ENCODE data around the gene CEPT1. TPM values are rescaled to one million over a fixed set of nuclear protein-coding genes. Genes with fewer than 3 reads are reported as not detected.
"Not testable (repeated sequence)": the region's sequence is repeated elsewhere in the genome, so short reads cannot be mapped to it uniquely, and the experiment has no call there.

Gene CEPT1
- total and polyA plus RNA-seq, 4 donors = 13.2 to 41.3 (median 19.1) TPM

DNA sequence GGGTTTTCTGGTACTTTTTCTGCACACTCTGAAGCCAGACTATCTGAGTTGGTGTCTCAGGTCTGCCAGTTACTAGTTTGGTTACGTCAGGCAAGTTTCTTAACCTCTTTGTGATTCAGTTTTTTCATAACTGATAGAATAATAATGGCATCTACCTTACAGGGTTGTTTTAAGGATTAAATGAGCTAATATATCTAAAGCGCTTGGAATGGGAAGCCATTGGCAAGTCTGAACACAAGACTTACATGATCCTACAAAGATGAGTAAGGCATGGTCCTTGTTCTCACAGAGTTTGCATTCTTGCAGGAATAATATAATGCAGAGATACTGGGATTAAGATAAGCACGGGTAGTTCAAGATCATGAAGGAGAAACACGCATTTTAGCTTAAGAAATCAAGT, 69.6 kb downstream of the CEPT1 start:
- Histone ChIP-seq H3K4me1 (ENCODE audit: control insufficient read depth in 1 of 2, insufficient read depth in 2 of 2, low read length in 2 of 2) (no peaks in the 10 kb centered on the region), H3K36me3 (ENCODE audit: control insufficient read depth in 1 of 2, insufficient read depth in 2 of 2, low read length in 1 of 2) (no peaks in the 10 kb centered on the region), H3K4me3 (ENCODE audit: low read length in 2 of 2) (no peak overlapping the region), H3K27ac (ENCODE audit: low read depth in 1 of 2, low read length in 2 of 2) (no peak overlapping the region), H3K9me3 (ENCODE audit: control insufficient read depth, low read length) (no peaks in the 10 kb centered on the region), H3K27me3 (ENCODE audit: control insufficient read depth in 1 of 2, insufficient read depth in 2 of 2, low read length in 1 of 2) (no peaks in the 10 kb centered on the region)
- 65 to 85% methylated on average over 4 of the region's 4 CpGs for WGBS, 2 donors
- intact Hi-C loops (cut with DNase I) = no loop called here
- ATAC-seq (ENCODE audit: low FRiP score) = no peak
- no peak for DNase-seq

DNA sequence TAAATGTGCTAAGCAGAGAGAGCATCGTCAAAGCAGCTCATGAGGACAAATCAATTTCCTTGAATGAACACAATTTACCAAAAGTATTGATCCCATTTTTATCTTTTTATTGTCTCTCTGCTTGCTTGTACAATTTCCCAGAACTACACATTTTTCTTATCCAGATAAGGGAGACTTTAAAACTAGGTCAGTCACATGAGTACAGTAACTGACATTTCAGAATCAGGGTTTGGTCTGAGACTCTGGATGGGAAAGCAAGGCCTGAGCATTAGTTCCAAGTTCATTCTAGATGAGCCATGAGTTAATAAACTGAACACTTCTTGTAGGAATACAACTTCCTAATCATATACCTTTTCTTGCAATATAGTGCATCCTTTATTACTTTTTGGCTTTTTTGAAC, 71.9 kb downstream of the CEPT1 start:
- Histone ChIP-seq H3K9me3 (ENCODE audit: control insufficient read depth, low read length) (no peaks in the 10 kb centered on the region), H3K4me1 (ENCODE audit: control insufficient read depth in 1 of 2, insufficient read depth in 2 of 2, low read length in 2 of 2) (no peaks in the 10 kb centered on the region), H3K4me3 (ENCODE audit: low read length in 2 of 2) (no peak overlapping the region), H3K27ac (ENCODE audit: low read depth in 1 of 2, low read length in 2 of 2) (no peak overlapping the region), H3K27me3 (ENCODE audit: control insufficient read depth in 1 of 2, insufficient read depth in 2 of 2, low read length in 1 of 2) (no peaks in the 10 kb centered on the region), H3K36me3 (ENCODE audit: control insufficient read depth in 1 of 2, insufficient read depth in 2 of 2, low read length in 1 of 2) (no peaks in the 10 kb centered on the region)
- intact Hi-C loops (cut with DNase I) = no loop called here
- no peak for ATAC-seq (ENCODE audit: low FRiP score)
- DNase-seq = no peak
- 92 to 95% methylated on average over 1 of the region's 1 CpG for WGBS, 2 donors

DNA sequence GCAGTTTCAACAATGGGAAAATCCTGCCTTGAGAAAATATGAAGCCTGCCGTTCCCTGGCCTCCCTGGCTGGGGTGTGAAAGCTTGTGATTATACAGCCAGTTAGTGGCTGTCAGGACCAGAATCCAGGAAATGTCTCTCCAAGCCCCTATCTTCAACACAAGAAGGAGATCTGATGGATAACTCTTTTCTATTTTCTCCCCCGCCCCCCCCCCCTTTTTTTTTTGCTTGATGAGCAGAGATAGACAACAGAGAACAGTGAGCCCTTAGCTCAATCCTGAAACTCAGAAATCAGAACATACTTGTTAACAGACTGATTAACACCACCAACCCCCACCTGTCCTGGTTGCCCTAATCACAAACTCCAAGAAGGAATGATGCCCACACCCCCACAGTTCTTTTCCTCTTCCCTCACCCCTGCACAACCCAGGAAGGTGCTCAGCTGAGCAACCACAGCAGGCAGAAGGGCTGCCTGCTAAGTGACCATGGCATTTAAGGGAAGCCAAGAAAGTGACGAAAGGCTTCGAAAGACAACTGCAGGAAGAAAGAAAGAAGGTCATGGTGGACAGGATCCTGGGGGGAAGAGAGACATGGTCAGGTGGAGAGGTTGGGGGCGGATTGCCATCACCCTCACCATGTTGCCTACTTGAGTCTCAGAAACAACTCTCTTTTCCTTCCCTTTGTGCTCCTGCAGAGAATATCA, 72.8 kb downstream of the CEPT1 start:
- no peak overlapping the region for H3K27ac ChIP-seq (ENCODE audit: low read depth in 1 of 2, low read length in 2 of 2)
- no peaks in the 10 kb centered on the region for H3K4me1 ChIP-seq (ENCODE audit: control insufficient read depth in 1 of 2, insufficient read depth in 2 of 2, low read length in 2 of 2)
- no peak for ATAC-seq (ENCODE audit: low FRiP score)
- WGBS, 2 donors = 75 to 78% methylated on average over 5 of the region's 5 CpGs
- H3K27me3 ChIP-seq (ENCODE audit: control insufficient read depth in 1 of 2, insufficient read depth in 2 of 2, low read length in 1 of 2) = no peaks in the 10 kb centered on the region
- no peak overlapping the region for H3K4me3 ChIP-seq (ENCODE audit: low read length in 2 of 2)
- no peak for DNase-seq
- intact Hi-C loops (cut with DNase I) = no loop called here
- no peaks in the 10 kb centered on the region for H3K36me3 ChIP-seq (ENCODE audit: control insufficient read depth in 1 of 2, insufficient read depth in 2 of 2, low read length in 1 of 2)
- no peaks in the 10 kb centered on the region for H3K9me3 ChIP-seq (ENCODE audit: control insufficient read depth, low read length)

DNA sequence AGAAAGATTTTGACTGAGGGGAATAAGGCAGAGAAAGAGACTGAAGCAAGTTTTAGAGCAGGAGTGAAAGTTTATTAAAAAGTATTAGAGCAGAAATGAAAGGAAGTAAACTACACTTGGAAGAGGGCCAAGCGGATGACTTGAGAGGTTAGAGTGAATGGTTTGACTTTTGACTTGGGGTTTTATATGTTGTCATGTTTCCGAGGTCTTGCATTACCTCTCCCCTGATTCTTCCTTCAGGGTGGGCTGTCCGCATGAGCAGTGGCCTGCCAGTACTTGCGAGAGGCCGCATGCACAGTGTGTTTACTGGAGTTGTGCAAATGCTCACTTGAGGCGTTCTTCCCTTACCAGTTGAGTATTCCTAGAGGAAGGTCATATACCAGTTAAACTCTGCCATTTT, 73.4 kb downstream of the CEPT1 start:
- intact Hi-C loops (cut with DNase I) = no loop called here
- WGBS, 2 donors = 89 to 91% methylated on average over 6 of the region's 6 CpGs
- Histone ChIP-seq H3K27ac (ENCODE audit: low read depth in 1 of 2, low read length in 2 of 2) (no peak overlapping the region), H3K4me1 (ENCODE audit: control insufficient read depth in 1 of 2, insufficient read depth in 2 of 2, low read length in 2 of 2) (no peaks in the 10 kb centered on the region), H3K27me3 (ENCODE audit: control insufficient read depth in 1 of 2, insufficient read depth in 2 of 2, low read length in 1 of 2) (no peaks in the 10 kb centered on the region), H3K9me3 (ENCODE audit: control insufficient read depth, low read length) (no peaks in the 10 kb centered on the region), H3K4me3 (ENCODE audit: low read length in 2 of 2) (no peak overlapping the region), H3K36me3 (ENCODE audit: control insufficient read depth in 1 of 2, insufficient read depth in 2 of 2, low read length in 1 of 2) (no peaks in the 10 kb centered on the region)
- DNase-seq (no peak), ATAC-seq (ENCODE audit: low FRiP score) (no peak)

DNA sequence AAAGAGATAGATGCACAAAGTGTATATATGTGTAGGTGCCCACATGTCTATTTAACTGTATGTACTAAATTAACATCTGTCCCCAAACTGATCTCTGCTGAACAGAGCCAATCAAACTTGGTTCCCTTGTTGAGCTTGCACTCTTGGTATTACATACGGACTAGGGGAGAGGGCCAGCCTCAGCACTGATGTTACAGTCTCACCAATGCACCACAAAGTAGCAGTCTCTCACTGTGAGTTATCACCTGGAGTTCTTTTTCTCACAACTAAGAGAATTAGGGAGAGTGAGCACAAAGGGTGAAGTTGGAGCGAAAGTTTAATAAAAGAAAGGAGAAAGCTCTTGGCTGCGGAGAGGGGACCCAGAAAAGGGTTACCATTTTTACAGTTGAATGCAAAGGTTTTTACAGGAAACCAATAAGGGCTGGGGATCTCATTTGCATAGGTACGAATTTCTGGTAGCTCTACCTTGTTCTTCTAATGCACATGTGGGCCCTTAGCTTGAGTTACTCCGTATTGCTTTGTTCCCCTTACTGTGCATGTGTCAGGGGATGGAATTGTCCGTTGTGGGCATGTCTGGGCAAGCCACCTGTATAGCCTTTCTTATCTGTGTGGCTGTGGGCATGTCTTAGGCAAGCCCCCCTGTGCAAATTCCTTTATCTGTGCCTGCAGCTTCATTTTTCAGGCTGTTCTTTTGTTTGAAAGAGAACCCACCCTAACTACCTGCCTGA, 74.2 kb downstream of the CEPT1 start:
- no peak overlapping the region for H3K27ac ChIP-seq (ENCODE audit: low read depth in 1 of 2, low read length in 2 of 2)
- no peaks in the 10 kb centered on the region for H3K4me1 ChIP-seq (ENCODE audit: control insufficient read depth in 1 of 2, insufficient read depth in 2 of 2, low read length in 2 of 2)

DNA sequence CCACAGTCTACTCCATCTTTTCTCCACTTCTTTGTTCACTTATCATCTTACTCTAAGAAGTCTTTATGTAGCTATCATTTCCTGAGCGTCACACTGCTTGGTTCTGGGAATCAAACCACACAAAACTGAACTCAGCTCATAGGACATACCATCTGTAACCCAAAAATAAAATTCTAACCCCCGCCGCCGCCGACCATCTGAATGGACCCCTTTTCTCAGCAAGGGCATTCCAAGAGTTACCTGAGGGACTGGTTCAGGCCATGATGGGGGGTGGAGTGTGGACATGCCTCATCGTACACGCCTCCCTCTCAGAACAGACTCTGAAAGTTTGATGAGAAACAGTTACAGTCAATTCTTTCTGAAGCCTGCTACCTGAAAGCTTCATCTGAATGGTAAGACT, 74.9 kb downstream of the CEPT1 start:
- no peak overlapping the region for H3K4me3 ChIP-seq (ENCODE audit: low read length in 2 of 2)
- WGBS, 2 donors = 91 to 92% methylated on average over 7 of the region's 7 CpGs
- DNase-seq (no peak), ATAC-seq (ENCODE audit: low FRiP score) (no peak)
- no peak overlapping the region for H3K27ac ChIP-seq (ENCODE audit: low read depth in 1 of 2, low read length in 2 of 2)
- H3K36me3 ChIP-seq (ENCODE audit: control insufficient read depth in 1 of 2, insufficient read depth in 2 of 2, low read length in 1 of 2) = no peaks in the 10 kb centered on the region
- no peaks in the 10 kb centered on the region for H3K4me1 ChIP-seq (ENCODE audit: control insufficient read depth in 1 of 2, insufficient read depth in 2 of 2, low read length in 2 of 2)
- no peaks in the 10 kb centered on the region for H3K9me3 ChIP-seq (ENCODE audit: control insufficient read depth, low read length)
- intact Hi-C loops (cut with DNase I) = no loop called here
- H3K27me3 ChIP-seq (ENCODE audit: control insufficient read depth in 1 of 2, insufficient read depth in 2 of 2, low read length in 1 of 2) = no peaks in the 10 kb centered on the region

More for the DNA sequence above, 74.2 kb downstream of the CEPT1 start:
- DNase-seq (no peak), ATAC-seq (ENCODE audit: low FRiP score) (no peak)
- Histone ChIP-seq H3K9me3 (ENCODE audit: control insufficient read depth, low read length) (no peaks in the 10 kb centered on the region), H3K27me3 (ENCODE audit: control insufficient read depth in 1 of 2, insufficient read depth in 2 of 2, low read length in 1 of 2) (no peaks in the 10 kb centered on the region), H3K36me3 (ENCODE audit: control insufficient read depth in 1 of 2, insufficient read depth in 2 of 2, low read length in 1 of 2) (no peaks in the 10 kb centered on the region), H3K4me3 (ENCODE audit: low read length in 2 of 2) (no peak overlapping the region)
- intact Hi-C loops (cut with DNase I) = no loop called here
- 79 to 82% methylated on average over 6 of the region's 6 CpGs for WGBS, 2 donors

DNA sequence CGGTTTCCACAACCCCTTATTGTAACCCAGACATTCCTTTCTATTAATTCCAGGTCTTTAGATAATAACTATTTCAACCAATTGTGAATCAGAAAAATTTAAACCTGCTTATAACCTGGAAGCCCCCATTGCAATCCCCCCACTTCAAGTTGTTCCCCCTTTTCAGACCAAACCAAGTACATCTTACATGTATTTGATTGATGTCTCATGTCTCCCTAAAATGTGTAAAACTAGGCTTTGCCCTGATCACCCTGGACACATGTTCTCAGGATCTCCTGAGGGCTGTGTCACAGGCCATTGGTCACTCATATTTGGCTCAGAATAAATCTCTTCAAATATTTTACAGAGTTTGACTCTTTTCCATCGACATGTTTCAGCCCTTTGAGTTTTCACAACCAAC, 75.3 kb downstream of the CEPT1 start:
- H3K4me1 ChIP-seq (ENCODE audit: control insufficient read depth in 1 of 2, insufficient read depth in 2 of 2, low read length in 2 of 2); H3K27me3 ChIP-seq (ENCODE audit: control insufficient read depth in 1 of 2, insufficient read depth in 2 of 2, low read length in 1 of 2); DNase-seq; H3K9me3 ChIP-seq (ENCODE audit: control insufficient read depth, low read length); H3K36me3 ChIP-seq (ENCODE audit: control insufficient read depth in 1 of 2, insufficient read depth in 2 of 2, low read length in 1 of 2); H3K27ac ChIP-seq (ENCODE audit: low read depth in 1 of 2, low read length in 2 of 2); intact Hi-C loops (cut with DNase I); H3K4me3 ChIP-seq (ENCODE audit: low read length in 2 of 2); ATAC-seq (ENCODE audit: low FRiP score): not testable (repeated sequence)
- 88 to 91% methylated on average over 2 of the region's 2 CpGs for WGBS, 2 donors

DNA sequence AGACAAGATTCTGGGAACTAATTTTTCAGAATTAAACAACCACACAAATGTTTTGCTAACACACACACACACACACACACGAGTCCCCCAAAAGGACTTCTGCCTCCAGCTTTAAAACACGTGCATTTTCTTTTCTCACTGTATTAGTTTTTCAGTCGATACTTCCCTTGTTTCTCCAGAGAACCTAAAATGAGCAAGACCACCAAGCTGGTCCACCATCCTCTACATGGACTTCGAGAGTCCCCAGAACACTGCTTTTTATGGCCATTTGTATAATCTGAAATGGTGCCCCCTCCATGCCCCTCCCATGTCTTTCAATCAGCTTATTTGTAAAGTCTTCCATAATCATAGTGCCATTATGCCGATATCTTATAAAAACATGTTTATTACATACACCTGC, 76.7 kb downstream of the CEPT1 start:
- H3K9me3 ChIP-seq (ENCODE audit: control insufficient read depth, low read length) = no peaks in the 10 kb centered on the region
- no peak for DNase-seq
- H3K4me1 ChIP-seq (ENCODE audit: control insufficient read depth in 1 of 2, insufficient read depth in 2 of 2, low read length in 2 of 2) = no peaks in the 10 kb centered on the region
- WGBS, 2 donors = 83% methylated on average over 5 of the region's 5 CpGs
- intact Hi-C loops (cut with DNase I) = no loop called here
- H3K4me3 ChIP-seq (ENCODE audit: low read length in 2 of 2) = no peak overlapping the region
- H3K27ac ChIP-seq (ENCODE audit: low read depth in 1 of 2, low read length in 2 of 2) = no peak overlapping the region
- ATAC-seq (ENCODE audit: low FRiP score) = no peak
- H3K27me3 ChIP-seq (ENCODE audit: control insufficient read depth in 1 of 2, insufficient read depth in 2 of 2, low read length in 1 of 2) = no peaks in the 10 kb centered on the region
- H3K36me3 ChIP-seq (ENCODE audit: control insufficient read depth in 1 of 2, insufficient read depth in 2 of 2, low read length in 1 of 2) = no peaks in the 10 kb centered on the region

All from aorta (tissue), 5 donors.